Breast epithelium (tissue), 4 donors: Measurements from ENCODE around the gene VPS16. TPM values are rescaled to one million over a fixed set of nuclear protein-coding genes. Genes with fewer than 3 reads are reported as not detected.

Experiments
- DNase-seq, 2 donors: peaks; one replicate each; pipeline ENCODE4 v3.0.0-alpha.2; 2019; ENCODE audit warnings: low spot score in 2 of 2
- H3K27ac ChIP-seq, 2 donors: fragments of 200-600 bp; sonication (generic) in 1 of 2; one replicate each; pipeline ENCODE4 v1.5.1; 2016 to 2019; ENCODE audit warnings: mild to moderate bottlenecking in 1 of 2
- H3K27me3 ChIP-seq, 2 donors: fragments of 200-600 bp; sonication (generic) in 1 of 2; one replicate each; pipeline versions ENCODE4 v1.5.1 to v1.6.0; 2017 to 2019; ENCODE audit warnings: control low read depth in 1 of 2, mild to moderate bottlenecking in 1 of 2
- H3K36me3 ChIP-seq: fragments of 200-600 bp; one replicate; pipeline ENCODE4 v1.5.1; 2019
- H3K4me1 ChIP-seq, 2 donors: fragments of 200-600 bp; sonication (generic); one replicate each; pipeline ENCODE4 v1.5.1; 2016 to 2019; ENCODE audit warnings: control low read depth in 1 of 2
- H3K4me3 ChIP-seq, 3 donors: fragments of 200-600 bp; sonication (generic); 1 replicate in 2 of 3; 2 replicates in 1 of 3; pipeline ENCODE4 v1.5.1; 2016 to 2019; ENCODE audit warnings: mild to moderate bottlenecking in 3 of 3, moderate library complexity in 2 of 3
- H3K9me3 ChIP-seq, 2 donors: fragments of 200-600 bp; sonication (generic) in 1 of 2; one replicate each; pipeline ENCODE4 v1.5.1; 2016 to 2019; ENCODE audit warnings: control low read depth in 1 of 2
- POLR2A ChIP-seq: fragments of 450-650 bp; IDR thresholded peaks from one replicate; pipeline ENCODE4 v1.6.1; 2016; ENCODE audit warnings: antibody characterized with exemption, mild to moderate bottlenecking, moderate library complexity
- POLR2AphosphoS5 ChIP-seq, 3 donors: sonication (generic); formaldehyde crosslinking; IDR thresholded peaks; one replicate each; pipeline ENCODE4 v1.6.1; 2017; ENCODE audit warnings: antibody characterized with exemption in 3 of 3
- intact Hi-C: fragments of 100-400 bp; cut with DNase I; formaldehyde crosslinking; loops from one replicate; pipeline ENCODE4 v1.15.1; 2023; ENCODE audit warnings: low total_unique reads
- total RNA-seq, 3 donors: library from RNA; depleted of rRNA; stranded (reverse); fragments of >200 nt; gene quantifications; one replicate each; pipeline ENCODE4 v1.1.0, GENCODE V29; 2016
- TF ChIP-seq, protein P1 (sequence below), 3 donors: fragments of 450-650 bp; IDR thresholded peaks; one replicate each; pipeline ENCODE4 v1.5.1; 2016 to 2017; ENCODE audit warnings: antibody characterized with exemption in 3 of 3, mild to moderate bottlenecking in 3 of 3, moderate library complexity in 3 of 3

VPS16 gene
- total RNA-seq, 3 donors from 2014 or later = 25.3 to 34.7 (median 33.8) TPM

DNA sequence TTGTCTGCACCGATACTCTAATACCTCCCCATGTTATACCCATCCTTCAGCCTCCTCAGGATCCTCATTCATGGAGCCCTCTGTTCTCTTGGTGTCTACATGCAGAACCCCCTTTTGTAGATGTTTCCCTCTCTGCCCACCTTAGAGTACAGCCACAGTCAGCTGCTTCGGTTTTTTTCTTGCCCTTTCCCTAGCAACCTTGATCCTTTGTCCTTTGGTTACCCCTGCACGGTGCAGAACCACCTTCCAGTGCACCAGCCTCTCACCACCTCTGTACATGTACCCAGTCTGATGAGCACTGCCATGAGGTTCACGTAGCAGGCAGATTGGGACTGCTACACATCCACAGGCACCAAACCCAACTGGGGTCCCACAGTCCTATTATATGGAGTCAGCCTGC lies 7.3 kb downstream of the VPS16 start:
- Histone ChIP-seq H3K4me3 (no peak overlapping the region), H3K36me3 (no peaks in the 10 kb centered on the region), H3K9me3 (no peaks in the 10 kb centered on the region), H3K27ac (no peak overlapping the region), H3K4me1 (no peaks in the 10 kb centered on the region), H3K27me3 (no peaks in the 10 kb centered on the region)
- TF ChIP-seq, protein P1, sequence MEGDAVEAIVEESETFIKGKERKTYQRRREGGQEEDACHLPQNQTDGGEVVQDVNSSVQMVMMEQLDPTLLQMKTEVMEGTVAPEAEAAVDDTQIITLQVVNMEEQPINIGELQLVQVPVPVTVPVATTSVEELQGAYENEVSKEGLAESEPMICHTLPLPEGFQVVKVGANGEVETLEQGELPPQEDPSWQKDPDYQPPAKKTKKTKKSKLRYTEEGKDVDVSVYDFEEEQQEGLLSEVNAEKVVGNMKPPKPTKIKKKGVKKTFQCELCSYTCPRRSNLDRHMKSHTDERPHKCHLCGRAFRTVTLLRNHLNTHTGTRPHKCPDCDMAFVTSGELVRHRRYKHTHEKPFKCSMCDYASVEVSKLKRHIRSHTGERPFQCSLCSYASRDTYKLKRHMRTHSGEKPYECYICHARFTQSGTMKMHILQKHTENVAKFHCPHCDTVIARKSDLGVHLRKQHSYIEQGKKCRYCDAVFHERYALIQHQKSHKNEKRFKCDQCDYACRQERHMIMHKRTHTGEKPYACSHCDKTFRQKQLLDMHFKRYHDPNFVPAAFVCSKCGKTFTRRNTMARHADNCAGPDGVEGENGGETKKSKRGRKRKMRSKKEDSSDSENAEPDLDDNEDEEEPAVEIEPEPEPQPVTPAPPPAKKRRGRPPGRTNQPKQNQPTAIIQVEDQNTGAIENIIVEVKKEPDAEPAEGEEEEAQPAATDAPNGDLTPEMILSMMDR (IDR thresholded peaks at IDR 0.05) = no peak
- TF ChIP-seq POLR2A = no peak
- no peak for DNase-seq
- intact Hi-C loops = no loop called here

DNA sequence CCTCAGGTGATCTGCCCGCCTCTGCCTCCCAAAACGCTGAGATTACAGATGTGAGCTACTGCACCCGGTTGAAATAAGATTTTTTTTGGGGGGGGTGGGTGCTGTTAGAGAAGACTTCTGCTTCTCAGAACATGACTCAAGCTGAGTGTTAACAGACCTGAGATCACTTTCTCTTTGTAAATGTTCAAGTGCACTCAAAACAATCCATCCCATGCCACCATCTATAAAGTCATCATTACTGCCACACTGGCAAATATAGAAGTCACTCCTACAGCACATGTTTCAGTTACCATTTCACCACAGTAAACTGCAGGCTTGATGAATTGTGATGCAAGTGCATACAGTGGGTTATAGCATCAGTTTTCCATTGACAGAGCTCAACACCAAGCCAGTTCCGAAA lies 9.0 kb downstream of the VPS16 start:
- no peak for DNase-seq
- TF ChIP-seq, protein P1 (IDR thresholded peaks at IDR 0.05) = no peak
- no peak for TF ChIP-seq POLR2A
- no peak for TF ChIP-seq POLR2AphosphoS5 (IDR thresholded peaks at IDR 0.05)
- Histone ChIP-seq H3K4me1 (no peaks in the 10 kb centered on the region), H3K27ac (no peak overlapping the region), H3K27me3 (no peaks in the 10 kb centered on the region), H3K4me3 (no peak overlapping the region), H3K36me3 (no peaks in the 10 kb centered on the region), H3K9me3 (no peaks in the 10 kb centered on the region)
- intact Hi-C loops = no loop called here

DNA sequence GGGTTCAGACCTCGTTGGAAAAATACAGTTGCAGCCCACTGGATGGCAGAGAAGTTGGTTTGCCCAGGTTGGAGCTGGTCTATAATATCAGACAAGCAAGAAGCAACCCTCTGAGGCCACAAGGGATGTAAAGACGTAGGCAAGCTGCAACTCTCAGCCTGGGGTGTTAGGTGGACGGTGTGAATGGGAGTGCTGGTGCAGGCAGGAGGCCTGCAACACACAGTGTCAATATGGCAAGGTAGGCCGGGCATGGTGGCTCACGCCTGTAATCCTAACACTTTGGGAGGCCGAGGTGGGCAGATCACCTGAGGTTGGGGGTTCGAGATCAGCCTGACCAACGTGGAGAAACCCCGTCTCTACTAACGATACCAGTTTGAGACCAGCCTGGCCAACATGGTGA lies 10.5 kb downstream of the VPS16 start:
- TF ChIP-seq POLR2AphosphoS5 (IDR thresholded peaks at IDR 0.05) (no peak), POLR2A (no peak)
- TF ChIP-seq, protein P1 (IDR thresholded peaks at IDR 0.05) = no peak
- no peaks in the 10 kb centered on the region for H3K9me3 ChIP-seq
- no peaks in the 10 kb centered on the region for H3K27me3 ChIP-seq
- H3K36me3 ChIP-seq = no peaks in the 10 kb centered on the region
- H3K4me1 ChIP-seq = no peaks in the 10 kb centered on the region
- DNase-seq = no peak
- intact Hi-C loops = no loop called here
- H3K4me3 ChIP-seq = no peak overlapping the region
- no peak overlapping the region for H3K27ac ChIP-seq

DNA sequence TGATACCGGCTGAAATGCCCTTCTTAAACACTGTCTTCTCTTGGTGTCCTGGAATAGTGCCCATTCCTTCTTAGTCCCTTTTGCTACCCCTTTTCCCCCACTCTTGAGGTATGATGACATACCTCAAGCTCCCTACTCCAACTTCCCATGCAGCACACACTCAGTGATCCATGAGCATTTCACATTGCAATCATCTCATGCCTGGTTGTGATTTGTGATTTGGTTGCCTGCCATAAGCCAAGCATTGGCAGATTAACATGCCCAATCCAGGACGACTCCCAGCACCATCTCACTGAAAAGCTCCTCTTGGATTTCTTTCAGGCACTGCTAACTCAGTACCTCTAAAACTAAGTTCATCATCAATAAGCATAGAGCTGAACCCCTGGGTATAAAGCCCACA lies 18.0 kb downstream of the VPS16 start:
- Histone ChIP-seq H3K27ac (no peak overlapping the region), H3K9me3 (no peaks in the 10 kb centered on the region), H3K4me1 (no peaks in the 10 kb centered on the region), H3K36me3 (no peaks in the 10 kb centered on the region), H3K4me3 (no peak overlapping the region), H3K27me3 (no peaks in the 10 kb centered on the region)
- TF ChIP-seq POLR2A (no peak), POLR2AphosphoS5 (IDR thresholded peaks at IDR 0.05) (no peak)
- TF ChIP-seq, protein P1 (IDR thresholded peaks at IDR 0.05) = no peak
- no peak for DNase-seq
- intact Hi-C loops = no loop called here

DNA sequence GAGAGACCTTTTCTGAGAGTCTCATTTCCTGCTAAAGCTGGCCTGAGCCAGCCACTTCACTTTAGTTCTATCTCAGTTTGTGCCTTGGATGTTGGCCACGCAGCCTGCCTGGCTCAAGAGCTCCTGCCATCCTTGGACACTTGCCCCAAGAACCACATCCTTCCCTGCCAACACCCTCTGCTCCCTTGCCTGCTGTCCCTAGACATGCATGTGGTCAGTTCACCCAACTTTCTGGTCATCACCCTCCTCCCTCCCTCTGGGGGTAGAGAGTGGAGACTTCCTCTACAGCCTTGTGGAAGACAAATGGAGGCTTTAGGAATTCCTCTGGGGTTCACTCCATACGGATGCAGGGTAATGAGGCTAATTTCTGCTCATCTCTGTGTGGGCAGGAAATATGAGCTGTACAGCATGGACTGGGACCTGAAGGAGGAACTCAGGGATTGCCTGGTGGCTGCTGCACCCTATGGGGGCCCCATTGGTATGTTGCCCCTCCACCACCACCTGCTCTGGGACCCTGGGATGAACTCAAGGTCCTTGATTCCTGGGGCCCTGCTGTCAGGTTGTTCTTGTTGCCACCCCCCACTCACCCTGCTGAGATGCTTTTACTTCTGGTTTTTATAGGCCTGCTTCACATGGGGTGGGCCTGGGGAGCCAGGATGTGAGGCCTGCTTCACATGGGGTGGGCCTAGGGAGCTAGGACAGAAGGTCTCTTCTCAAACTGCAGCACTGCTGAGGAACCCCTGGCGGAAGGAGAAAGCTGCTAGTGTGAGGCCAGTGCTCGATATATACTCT lies 19.0 kb downstream of the VPS16 start:
- no peaks in the 10 kb centered on the region for H3K36me3 ChIP-seq
- intact Hi-C loops = no loop called here
- no peaks in the 10 kb centered on the region for H3K27me3 ChIP-seq
- no peak for DNase-seq
- H3K27ac ChIP-seq = no peak overlapping the region
- no peak for TF ChIP-seq POLR2A
- TF ChIP-seq, protein P1 (IDR thresholded peaks at IDR 0.05) = no peak
- no peak for TF ChIP-seq POLR2AphosphoS5 (IDR thresholded peaks at IDR 0.05)
- H3K4me1 ChIP-seq = no peaks in the 10 kb centered on the region
- H3K9me3 ChIP-seq = no peaks in the 10 kb centered on the region
- no peak overlapping the region for H3K4me3 ChIP-seq
